H9 (cell line): ENCODE results near the gene CYB5B. TPM values are rescaled to one million over a fixed set of nuclear protein-coding genes. Genes with fewer than 3 reads are reported as not detected.

Source experiments
- DNase-seq: peaks from one replicate; pipeline ENCODE4 v3.0.0-alpha.2; 2017
- H2AFZ ChIP-seq: one replicate; pipeline ENCODE4 v1.6.1; 2013; ENCODE audit warnings: mild to moderate bottlenecking, low read length, control low read depth, moderate library complexity
- H2AK5ac ChIP-seq: 2 replicates; pipeline ENCODE4 v1.6.1; 2013; ENCODE audit warnings: low read length, control low read depth, mixed read lengths; ENCODE audit not compliant: insufficient read length
- H2BK120ac ChIP-seq: one replicate; pipeline ENCODE4 v1.6.1; 2013; ENCODE audit warnings: low read depth, mild to moderate bottlenecking, low read length, control low read depth, inconsistent platforms; ENCODE audit not compliant: poor library complexity, severe bottlenecking
- H2BK12ac ChIP-seq: 2 replicates; pipeline ENCODE4 v1.6.1; 2013; ENCODE audit warnings: low read length, control low read depth, mixed read lengths, low read depth; ENCODE audit not compliant: insufficient read length
- H2BK15ac ChIP-seq: 2 replicates; pipeline ENCODE4 v1.6.1; 2013; ENCODE audit warnings: low read depth, low read length, control low read depth
- H2BK20ac ChIP-seq: one replicate; pipeline ENCODE4 v1.6.1; 2013; ENCODE audit warnings: low read depth, mild to moderate bottlenecking, low read length, control low read depth, inconsistent platforms; ENCODE audit not compliant: poor library complexity, severe bottlenecking
- H2BK5ac ChIP-seq: 2 replicates; pipeline ENCODE4 v1.6.1; 2013; ENCODE audit warnings: low read length, control low read depth, mixed read lengths; ENCODE audit not compliant: insufficient read length
- H3K14ac ChIP-seq: 2 replicates; pipeline ENCODE4 v1.6.1; 2013; ENCODE audit warnings: low read length, control low read depth; ENCODE audit not compliant: insufficient read depth
- H3K18ac ChIP-seq: 2 replicates; pipeline ENCODE4 v1.6.1; 2013; ENCODE audit warnings: low read depth, mild to moderate bottlenecking, mixed read lengths, low read length, control low read depth; ENCODE audit not compliant: insufficient read length
- H3K23ac ChIP-seq: 2 replicates; pipeline ENCODE4 v1.6.1; 2013; ENCODE audit warnings: low read length, control low read depth, mixed read lengths, low read depth; ENCODE audit not compliant: insufficient read length
- H3K23me2 ChIP-seq: 2 replicates; pipeline ENCODE4 v1.6.1; 2013; ENCODE audit warnings: low read depth, mild to moderate bottlenecking, mixed read lengths, low read length, control low read depth; ENCODE audit not compliant: insufficient read length, poor library complexity, severe bottlenecking
- H3K27ac ChIP-seq: 2 replicates; pipeline ENCODE4 v1.5.1; 2013; ENCODE audit warnings: low read length, control low read depth, mixed read lengths, low read depth; ENCODE audit not compliant: insufficient read length
- H3K27me3 ChIP-seq: 2 replicates; pipeline ENCODE4 v1.6.1; 2013; ENCODE audit warnings: low read length, control low read depth, inconsistent platforms; ENCODE audit not compliant: insufficient read depth
- H3K4ac ChIP-seq: 2 replicates; pipeline ENCODE4 v1.6.1; 2013; ENCODE audit warnings: low read depth, mild to moderate bottlenecking, control low read depth, inconsistent platforms, low read length, moderate library complexity
- H3K4me1 ChIP-seq: 2 replicates; pipeline ENCODE4 v1.6.1; 2013; ENCODE audit warnings: low read length, control low read depth, inconsistent platforms; ENCODE audit not compliant: insufficient read depth
- H3K4me2 ChIP-seq: 2 replicates; pipeline ENCODE4 v1.6.1; 2013; ENCODE audit warnings: low read length, control low read depth, mixed read lengths; ENCODE audit not compliant: insufficient read length, insufficient read depth
- H3K56ac ChIP-seq: 2 replicates; pipeline ENCODE4 v1.6.1; 2013; ENCODE audit warnings: low read depth, mild to moderate bottlenecking, mixed read lengths, low read length, control low read depth; ENCODE audit not compliant: insufficient read length
- H3K79me1 ChIP-seq: 2 replicates; pipeline ENCODE4 v1.6.1; 2013; ENCODE audit warnings: low read depth, mild to moderate bottlenecking, moderate library complexity, low read length, control low read depth, inconsistent platforms; ENCODE audit not compliant: insufficient read depth, poor library complexity, severe bottlenecking
- H3K79me2 ChIP-seq: 2 replicates; pipeline ENCODE4 v1.6.1; 2013; ENCODE audit warnings: low read length, control low read depth, inconsistent platforms; ENCODE audit not compliant: insufficient read depth
- H3K9ac ChIP-seq: 2 replicates; pipeline ENCODE4 v1.6.1; 2013; ENCODE audit warnings: low read length, control low read depth, mixed read lengths; ENCODE audit not compliant: insufficient read length; ENCODE audit errors: extremely low read depth
- H3K9me3 ChIP-seq: one replicate; pipeline ENCODE4 v1.6.1; 2013; ENCODE audit warnings: low read depth, low read length, inconsistent platforms; ENCODE audit not compliant: control insufficient read depth
- H3T11ph ChIP-seq: one replicate; pipeline ENCODE4 v1.6.1; 2013; ENCODE audit warnings: mild to moderate bottlenecking, low read length, control low read depth, inconsistent platforms
- H4K20me1 ChIP-seq: one replicate; pipeline ENCODE4 v1.6.1; 2013; ENCODE audit not compliant: control insufficient read depth, insufficient read length, insufficient read depth
- H4K5ac ChIP-seq: 2 replicates; pipeline ENCODE4 v1.6.1; 2013; ENCODE audit warnings: low read depth, mild to moderate bottlenecking, mixed read lengths, low read length, control low read depth; ENCODE audit not compliant: insufficient read length
- H4K8ac ChIP-seq: replicated peaks from 2 replicates; pipeline ENCODE4 v1.6.1; 2013; ENCODE audit warnings: low read length, control low read depth, mixed read lengths, low read depth; ENCODE audit not compliant: insufficient read length
- H4K91ac ChIP-seq: 2 replicates; pipeline ENCODE4 v1.6.1; 2013; ENCODE audit warnings: low read depth, mild to moderate bottlenecking, moderate library complexity, mixed read lengths, low read length, control low read depth; ENCODE audit not compliant: insufficient read length
- H3K27ac Mint-ChIP-seq, 3 experiments: 2 replicates in 2 of 3; 3 replicates in 1 of 3; pipeline ENCODE4 v1.8.0; 2020 to 2021; ENCODE audit warnings: mixed read lengths in 3 of 3, mild to moderate bottlenecking in 1 of 3, moderate library complexity in 1 of 3
- H3K27me3 Mint-ChIP-seq: 2 replicates; pipeline ENCODE4 v1.8.0; 2021; ENCODE audit warnings: low read depth, mild to moderate bottlenecking, moderate library complexity, mixed read lengths
- H3K36me3 Mint-ChIP-seq, 3 experiments: 2 replicates in 2 of 3; 3 replicates in 1 of 3; pipeline ENCODE4 v1.8.0; 2020 to 2021; ENCODE audit warnings: low read depth in 3 of 3, mixed read lengths in 3 of 3; ENCODE audit not compliant: insufficient read depth in 1 of 3
- H3K4me1 Mint-ChIP-seq, 2 experiments: 2 replicates each; pipeline ENCODE4 v1.8.0; 2020; ENCODE audit warnings: mixed read lengths in 2 of 2
- H3K4me3 Mint-ChIP-seq, 2 experiments: 2 replicates in 1 of 2; 3 replicates in 1 of 2; pipeline ENCODE4 v1.8.0; 2020 to 2021; ENCODE audit warnings: mild to moderate bottlenecking in 2 of 2, mixed read lengths in 2 of 2, moderate library complexity in 1 of 2
- H3K9me3 Mint-ChIP-seq, 2 experiments: 2 replicates in 1 of 2; 3 replicates in 1 of 2; pipeline ENCODE4 v1.8.0; 2020; ENCODE audit warnings: mild to moderate bottlenecking in 2 of 2, mixed read lengths in 2 of 2, moderate library complexity in 1 of 2
- WGBS: extraction: QIAGEN DNeasy Blood & Tissue Kit; methylation state at CpG from one replicate; pipeline ENCODE4 v1.1.7; 2013; ENCODE audit warnings: missing lambda C conversion rate, low lambda C conversion rate, mixed read lengths; ENCODE audit not compliant: insufficient read length; ENCODE audit errors: extremely low coverage; 5-methylcytosine and 5-hydroxymethylcytosine counted together
- total RNA-seq: library from RNA; stranded (reverse); gene quantifications from 2 replicates; pipeline ENCODE4 v1.2.1, GENCODE V29; 2021
- TF ChIP-seq, protein P1 (sequence below): fragments of 200-600 bp; sonication (generic); conservative IDR thresholded peaks from 3 replicates; pipeline ENCODE4 v1.8.0; 2021; ENCODE audit warnings: antibody characterized with exemption, mild to moderate bottlenecking

CYB5B gene
- total RNA-seq, 1 experiment from 2014 or later, result 126 TPM

DNA sequence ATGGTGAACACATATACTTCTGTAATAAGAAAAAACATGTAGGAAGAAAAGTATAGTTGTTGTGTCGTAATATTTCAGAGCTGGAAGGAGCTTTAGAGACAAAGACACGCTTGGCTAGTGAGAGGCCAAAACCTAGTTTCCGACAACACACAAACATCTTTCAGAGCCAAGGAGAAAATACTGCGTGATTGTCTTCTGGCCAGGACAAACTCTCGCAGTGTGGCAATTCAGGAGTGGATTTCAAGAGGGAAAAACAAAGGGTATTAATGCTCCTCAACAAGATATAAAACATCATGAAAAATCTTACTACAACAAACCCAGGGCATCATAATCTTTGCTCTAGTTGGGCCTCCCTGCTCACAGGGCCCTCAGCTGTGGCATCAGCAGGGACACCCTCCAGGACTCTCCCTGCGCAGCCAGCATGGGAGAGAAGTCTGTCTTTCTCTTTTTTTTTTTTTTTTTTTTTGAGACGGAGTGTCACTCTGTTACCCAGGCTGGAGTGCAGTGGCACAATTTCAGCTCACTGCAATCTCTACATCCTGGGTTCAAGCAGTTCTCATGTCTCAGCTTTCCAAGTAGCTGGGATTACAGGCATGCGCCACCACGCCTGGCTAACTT lies 66.4 kb downstream of the CYB5B start:
- no peak overlapping the region for H4K5ac ChIP-seq
- TF ChIP-seq, protein P1, sequence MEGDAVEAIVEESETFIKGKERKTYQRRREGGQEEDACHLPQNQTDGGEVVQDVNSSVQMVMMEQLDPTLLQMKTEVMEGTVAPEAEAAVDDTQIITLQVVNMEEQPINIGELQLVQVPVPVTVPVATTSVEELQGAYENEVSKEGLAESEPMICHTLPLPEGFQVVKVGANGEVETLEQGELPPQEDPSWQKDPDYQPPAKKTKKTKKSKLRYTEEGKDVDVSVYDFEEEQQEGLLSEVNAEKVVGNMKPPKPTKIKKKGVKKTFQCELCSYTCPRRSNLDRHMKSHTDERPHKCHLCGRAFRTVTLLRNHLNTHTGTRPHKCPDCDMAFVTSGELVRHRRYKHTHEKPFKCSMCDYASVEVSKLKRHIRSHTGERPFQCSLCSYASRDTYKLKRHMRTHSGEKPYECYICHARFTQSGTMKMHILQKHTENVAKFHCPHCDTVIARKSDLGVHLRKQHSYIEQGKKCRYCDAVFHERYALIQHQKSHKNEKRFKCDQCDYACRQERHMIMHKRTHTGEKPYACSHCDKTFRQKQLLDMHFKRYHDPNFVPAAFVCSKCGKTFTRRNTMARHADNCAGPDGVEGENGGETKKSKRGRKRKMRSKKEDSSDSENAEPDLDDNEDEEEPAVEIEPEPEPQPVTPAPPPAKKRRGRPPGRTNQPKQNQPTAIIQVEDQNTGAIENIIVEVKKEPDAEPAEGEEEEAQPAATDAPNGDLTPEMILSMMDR, result no peak
- DNase-seq, result no peak
- no peak overlapping the region for H4K91ac ChIP-seq
- H3K23ac ChIP-seq, result no peak overlapping the region
- no peak overlapping the region for H3K4me3 Mint-ChIP-seq
- no peak overlapping the region for H3K4ac ChIP-seq
- no peak overlapping the region for H3K9ac ChIP-seq
- H2BK120ac ChIP-seq, result no peak overlapping the region
- H3K14ac ChIP-seq, result no peak overlapping the region
- no peak overlapping the region for H4K8ac ChIP-seq
- H2BK12ac ChIP-seq, result no peak overlapping the region
- no peaks in the 10 kb centered on the region for H3K9me3 Mint-ChIP-seq
- H3T11ph ChIP-seq, result no peak overlapping the region
- H3K56ac ChIP-seq, result no peak overlapping the region
- H4K20me1 ChIP-seq, result no peaks in the 10 kb centered on the region
- no peak overlapping the region for H2AK5ac ChIP-seq
- H3K23me2 ChIP-seq, result no peaks in the 10 kb centered on the region
- no peaks in the 10 kb centered on the region for H3K36me3 Mint-ChIP-seq
- no peaks in the 10 kb centered on the region for H3K79me2 ChIP-seq
- H3K9me3 ChIP-seq, result no peaks in the 10 kb centered on the region
- H3K4me1 Mint-ChIP-seq, result peaks cover 0 to 3% of the 10 kb centered on the region in 2 experiments; a peak in 1 of 4 replicates
- no peak overlapping the region for H3K27ac ChIP-seq
- no peak overlapping the region for H3K18ac ChIP-seq
- H3K4me2 ChIP-seq, result no peak overlapping the region
- H2BK15ac ChIP-seq, result no peak overlapping the region
- no peak overlapping the region for H2BK20ac ChIP-seq
- H2BK5ac ChIP-seq, result no peak overlapping the region
- no peaks in the 10 kb centered on the region for H3K27me3 ChIP-seq
- no peaks in the 10 kb centered on the region for H3K4me1 ChIP-seq
- H3K27me3 Mint-ChIP-seq, result no peaks in the 10 kb centered on the region
- no CpG with 5 or more reads among the region's 9 CpGs for WGBS
- H3K27ac Mint-ChIP-seq, result no peak overlapping the region; a peak in 1 of 7 replicates
- H2AFZ ChIP-seq, result no peak overlapping the region
- no peaks in the 10 kb centered on the region for H3K79me1 ChIP-seq
